Body of pancreas (tissue), 4 donors: ENCODE results near the gene EZH2.

Experiments used
- POLR2A ChIP-seq, 3 donors: fragments of 450-650 bp; IDR thresholded peaks; one replicate each; pipeline ENCODE4 v1.6.1; 2016; ENCODE audit warnings: antibody characterized with exemption in 3 of 3, mild to moderate bottlenecking in 2 of 3
- TF ChIP-seq, protein P1 (sequence below), 7 experiments: fragments of 450-650 bp in 4 of 7; fragments of 200-600 bp in 3 of 7; sonication (generic) in 3 of 7; IDR thresholded peaks; one replicate each; pipeline ENCODE4 v1.5.1; 2016 to 2019; ENCODE audit warnings: antibody characterized with exemption in 7 of 7

DNA sequence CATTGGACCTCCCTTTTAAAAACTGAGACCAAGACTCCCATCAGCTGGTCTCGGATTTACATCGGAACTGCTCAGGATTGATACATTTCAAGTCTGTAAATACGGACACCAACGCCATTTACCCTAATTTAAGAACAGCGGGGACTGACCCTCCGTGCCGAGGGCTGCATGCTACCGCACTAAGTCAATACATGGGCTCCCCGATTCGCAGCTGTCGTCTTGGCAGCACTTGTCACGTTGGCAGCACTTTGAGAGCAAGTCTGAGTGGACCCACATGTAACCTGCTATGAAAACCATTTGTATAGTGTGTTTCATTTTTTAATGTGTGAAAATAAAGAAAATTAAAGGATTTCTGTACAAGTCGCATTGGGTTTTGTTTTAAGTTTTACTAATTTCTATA is 83.4 kb downstream of the EZH2 start:
- TF ChIP-seq, protein P1, sequence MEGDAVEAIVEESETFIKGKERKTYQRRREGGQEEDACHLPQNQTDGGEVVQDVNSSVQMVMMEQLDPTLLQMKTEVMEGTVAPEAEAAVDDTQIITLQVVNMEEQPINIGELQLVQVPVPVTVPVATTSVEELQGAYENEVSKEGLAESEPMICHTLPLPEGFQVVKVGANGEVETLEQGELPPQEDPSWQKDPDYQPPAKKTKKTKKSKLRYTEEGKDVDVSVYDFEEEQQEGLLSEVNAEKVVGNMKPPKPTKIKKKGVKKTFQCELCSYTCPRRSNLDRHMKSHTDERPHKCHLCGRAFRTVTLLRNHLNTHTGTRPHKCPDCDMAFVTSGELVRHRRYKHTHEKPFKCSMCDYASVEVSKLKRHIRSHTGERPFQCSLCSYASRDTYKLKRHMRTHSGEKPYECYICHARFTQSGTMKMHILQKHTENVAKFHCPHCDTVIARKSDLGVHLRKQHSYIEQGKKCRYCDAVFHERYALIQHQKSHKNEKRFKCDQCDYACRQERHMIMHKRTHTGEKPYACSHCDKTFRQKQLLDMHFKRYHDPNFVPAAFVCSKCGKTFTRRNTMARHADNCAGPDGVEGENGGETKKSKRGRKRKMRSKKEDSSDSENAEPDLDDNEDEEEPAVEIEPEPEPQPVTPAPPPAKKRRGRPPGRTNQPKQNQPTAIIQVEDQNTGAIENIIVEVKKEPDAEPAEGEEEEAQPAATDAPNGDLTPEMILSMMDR (IDR thresholded peaks at IDR 0.05), result no peak
- no peak for TF ChIP-seq POLR2A (IDR thresholded peaks at IDR 0.05)
